HG03520 (cell line): ENCODE results near the gene GNB2.

Experiments
- ATAC-seq: cut with Tn5 transposase; IDR thresholded peaks from one replicate; pipeline ENCODE4 v1.9.1; 2021; ENCODE audit warnings: mild to moderate bottlenecking, moderate library complexity; ENCODE audit not compliant: unreplicated experiment

The GNB2 gene

GRCh38 chr7:100673302-100673941, at the start of gene GNB2:
GNB2 (plus strand) TSS chr7:100673740; CDS start chr7:100676266, 2,526 bp downstream.
- peak; percentile 46 for ATAC-seq

- no peak for ATAC-seq
These were observed 49.4 kb upstream of the GNB2 start for GRCh38 chr7:100623951-100624824.

GRCh38 chr7:100626055-100626454, 47.5 kb upstream of the GNB2 start:
- ATAC-seq: no peak

DNA sequence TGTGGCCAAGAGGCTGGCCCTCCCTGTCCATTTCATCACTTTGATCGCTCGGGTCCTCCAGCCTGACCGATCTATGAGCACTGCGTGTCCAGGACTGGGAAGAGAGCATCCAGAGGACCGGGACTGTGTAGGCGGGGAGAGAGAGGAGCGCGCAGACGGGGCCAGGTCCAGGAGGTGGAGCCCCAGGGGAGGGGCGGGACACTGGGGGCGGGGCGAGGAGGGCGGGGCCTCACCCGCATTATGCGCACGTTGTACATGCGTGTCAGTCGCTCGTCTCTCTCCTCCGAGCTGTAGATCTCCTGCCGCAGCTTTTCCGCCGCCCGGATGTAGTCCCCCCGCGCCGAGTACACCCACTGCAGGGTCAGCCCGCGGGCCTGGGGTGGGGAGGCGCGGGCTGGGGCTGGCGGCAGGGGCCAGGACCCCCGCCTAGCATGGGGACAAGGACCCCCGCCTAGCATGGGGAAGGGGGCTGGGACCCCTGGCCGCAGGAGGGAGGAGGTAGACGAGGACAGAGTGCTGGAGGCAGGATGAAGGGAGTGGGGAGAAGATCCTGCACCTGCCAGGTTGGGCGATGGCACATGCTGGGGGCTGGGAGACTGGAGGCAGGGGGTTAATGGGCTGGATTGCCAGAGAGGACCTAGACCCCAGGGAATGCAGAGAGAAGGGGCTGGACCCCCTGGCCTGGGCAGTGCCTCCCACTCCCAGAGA, 46.9 kb upstream of the GNB2 start:
- ATAC-seq: peak; percentile 44

- no peak for ATAC-seq
These were observed 46.3 kb upstream of the GNB2 start for GRCh38 chr7:100627238-100627549.

GRCh38 chr7:100629117-100629716, 44.3 kb upstream of the GNB2 start:
- no peak for ATAC-seq

DNA sequence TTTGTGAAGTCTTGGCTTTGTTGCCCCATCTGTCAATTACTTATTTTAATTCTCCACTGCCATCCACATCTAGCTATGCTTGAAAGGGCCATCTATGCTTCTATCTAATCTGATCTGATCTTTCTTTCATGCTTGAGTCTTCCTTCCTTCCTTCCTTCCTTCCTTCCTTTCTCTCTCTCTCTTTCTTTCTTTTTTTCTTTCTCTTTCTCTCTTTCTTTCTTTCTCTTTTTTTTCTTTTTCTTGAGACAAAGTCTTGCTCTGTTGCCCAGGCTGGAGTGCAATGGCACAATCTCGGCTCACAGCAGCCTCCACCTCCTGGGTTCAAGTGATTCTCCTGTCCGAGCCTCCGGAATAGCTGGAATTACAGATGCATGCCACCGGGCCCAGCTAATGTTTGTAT, 43.5 kb upstream of the GNB2 start:
- no peak for ATAC-seq

- no peak for ATAC-seq
These were observed 40.4 kb upstream of the GNB2 start for GRCh38 chr7:100632951-100633717.

DNA sequence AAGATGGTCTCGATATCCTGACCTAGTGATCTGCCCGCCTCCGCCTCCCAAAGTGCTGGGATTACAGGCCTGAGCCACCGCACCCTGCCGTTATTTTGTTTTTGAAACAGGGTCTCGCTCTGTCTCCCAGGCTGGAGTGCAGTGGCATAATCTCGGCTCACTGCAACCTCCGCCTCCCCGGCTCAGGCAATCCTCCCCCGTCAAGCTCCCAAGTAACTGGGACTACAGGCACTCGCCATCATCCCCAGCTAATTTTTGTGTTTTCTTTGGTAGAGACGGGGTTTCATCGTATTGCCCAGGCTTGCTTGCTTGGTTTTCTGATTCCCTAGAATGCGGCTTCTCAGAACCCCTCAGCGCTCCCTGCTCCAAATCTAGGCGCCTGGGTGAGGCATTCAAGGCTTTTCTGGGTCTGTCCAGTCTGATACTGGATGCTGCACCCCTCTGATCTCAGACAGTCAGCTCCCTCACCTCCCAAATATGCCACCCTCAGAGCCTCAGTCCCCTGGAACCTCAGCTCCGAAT, 33.5 kb upstream of the GNB2 start:
- ATAC-seq: no peak

- ATAC-seq: no peak
These were observed 32.8 kb upstream of the GNB2 start for GRCh38 chr7:100640517-100641440.

DNA sequence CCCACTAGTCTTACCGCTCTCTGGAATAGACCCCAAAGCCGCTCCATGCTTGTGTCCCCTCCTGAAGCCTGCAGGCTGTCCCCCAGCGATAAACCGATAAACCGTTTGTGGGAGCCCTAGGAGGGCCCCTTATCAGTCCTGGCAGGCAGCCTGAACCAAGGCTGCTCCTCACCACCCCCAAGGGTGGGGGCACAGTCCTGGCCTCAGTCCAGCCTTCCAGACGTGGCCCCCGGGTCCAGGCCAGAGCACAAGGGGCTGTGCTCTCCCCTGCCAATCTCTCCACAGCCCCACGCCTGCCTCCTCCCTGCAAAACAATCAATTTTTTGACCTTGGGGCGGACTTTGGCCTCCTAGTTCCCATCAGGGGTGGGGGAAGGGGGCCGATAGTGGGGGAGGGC, 32.1 kb upstream of the GNB2 start, which contains the start of gene TFR2:
Gene TFR2, minus strand, starts transcription at position 90 of the 397 bp plus-strand sequence. Its CDS starts 43 bp downstream, at position 47.
- no peak for ATAC-seq

DNA sequence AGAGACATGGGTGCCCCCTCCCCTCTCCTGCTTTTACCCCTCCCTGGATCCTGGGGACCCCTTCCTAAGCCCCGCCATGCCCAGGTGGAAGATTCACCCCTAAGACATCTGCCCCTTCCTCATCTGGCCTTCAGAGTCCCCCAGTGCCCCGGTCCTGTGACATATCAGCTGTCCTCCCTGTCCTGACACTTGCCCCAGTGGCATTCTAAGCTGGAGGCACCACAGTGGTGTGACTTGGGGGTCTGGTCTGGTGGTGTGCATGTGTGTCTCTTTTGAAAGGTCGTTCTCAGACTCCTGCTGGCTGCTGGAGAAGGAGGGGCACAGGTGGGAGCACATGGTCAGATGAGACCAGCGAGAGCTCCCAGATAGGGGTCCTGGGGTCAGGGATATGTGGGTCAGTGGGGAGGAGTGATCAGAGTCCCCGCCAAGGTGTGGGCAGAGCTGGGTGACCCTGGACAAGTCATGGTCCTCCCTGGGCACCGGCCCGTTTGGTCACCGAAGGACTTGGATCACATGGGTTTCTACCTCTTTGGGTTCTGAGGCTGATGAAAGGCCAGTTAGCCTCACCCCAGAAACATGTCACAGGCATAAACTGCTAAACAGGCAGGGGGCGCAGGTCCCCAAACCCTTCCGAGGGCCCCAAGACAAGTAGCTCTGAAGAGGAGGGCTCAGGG, 31.5 kb upstream of the GNB2 start:
- no peak for ATAC-seq

- ATAC-seq: no peak
These were observed 31.0 kb upstream of the GNB2 start for GRCh38 chr7:100642534-100642907.

GRCh38 chr7:100649826-100650565, 23.5 kb upstream of the GNB2 start:
- ATAC-seq: no peak

DNA sequence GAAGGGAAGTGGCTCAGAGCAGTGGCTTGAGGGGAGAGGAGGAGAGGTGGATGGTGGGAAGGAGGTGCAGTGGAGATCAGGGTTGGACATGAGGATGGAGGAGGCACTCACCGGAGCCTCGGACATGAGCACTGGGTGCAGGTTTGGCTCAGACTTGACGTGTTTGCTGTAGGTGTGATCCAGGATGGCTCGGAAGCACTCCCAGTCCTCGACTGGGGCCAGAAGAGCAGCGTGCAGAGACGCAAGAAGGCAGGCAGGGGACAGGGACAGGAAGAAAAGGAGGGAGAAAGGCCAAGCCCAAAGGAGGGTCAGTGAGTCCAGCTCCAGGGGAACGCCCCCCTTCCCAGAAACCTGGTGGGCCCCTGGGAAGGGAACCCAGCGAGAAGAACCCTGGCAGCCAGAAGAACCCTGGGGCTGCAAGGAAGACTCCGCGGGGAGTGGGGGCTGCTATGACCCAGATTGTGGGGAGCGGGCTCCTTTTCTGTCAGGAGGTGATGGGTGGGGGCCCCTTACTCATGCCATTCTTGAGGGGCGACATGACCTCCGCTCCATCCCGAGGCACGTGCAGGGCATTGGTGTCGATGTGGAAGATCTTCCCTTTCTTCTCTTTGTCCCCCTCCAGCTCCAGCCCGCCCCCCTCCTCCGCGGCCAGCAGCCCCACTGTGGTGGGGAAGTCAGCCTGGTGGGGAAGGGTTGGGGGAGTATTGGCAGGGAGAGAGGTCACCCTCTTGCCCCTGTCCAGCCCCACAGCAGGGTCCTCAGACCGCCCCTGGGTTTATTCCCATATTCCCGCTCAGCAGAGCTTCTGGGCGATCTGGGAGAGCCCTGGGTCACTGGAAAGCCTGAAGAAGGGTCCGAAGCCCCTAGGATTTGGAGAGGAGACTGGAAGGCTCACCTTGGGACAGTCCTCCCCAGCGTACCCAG, 18.4 kb upstream of the GNB2 start:
- ATAC-seq: no peak

DNA sequence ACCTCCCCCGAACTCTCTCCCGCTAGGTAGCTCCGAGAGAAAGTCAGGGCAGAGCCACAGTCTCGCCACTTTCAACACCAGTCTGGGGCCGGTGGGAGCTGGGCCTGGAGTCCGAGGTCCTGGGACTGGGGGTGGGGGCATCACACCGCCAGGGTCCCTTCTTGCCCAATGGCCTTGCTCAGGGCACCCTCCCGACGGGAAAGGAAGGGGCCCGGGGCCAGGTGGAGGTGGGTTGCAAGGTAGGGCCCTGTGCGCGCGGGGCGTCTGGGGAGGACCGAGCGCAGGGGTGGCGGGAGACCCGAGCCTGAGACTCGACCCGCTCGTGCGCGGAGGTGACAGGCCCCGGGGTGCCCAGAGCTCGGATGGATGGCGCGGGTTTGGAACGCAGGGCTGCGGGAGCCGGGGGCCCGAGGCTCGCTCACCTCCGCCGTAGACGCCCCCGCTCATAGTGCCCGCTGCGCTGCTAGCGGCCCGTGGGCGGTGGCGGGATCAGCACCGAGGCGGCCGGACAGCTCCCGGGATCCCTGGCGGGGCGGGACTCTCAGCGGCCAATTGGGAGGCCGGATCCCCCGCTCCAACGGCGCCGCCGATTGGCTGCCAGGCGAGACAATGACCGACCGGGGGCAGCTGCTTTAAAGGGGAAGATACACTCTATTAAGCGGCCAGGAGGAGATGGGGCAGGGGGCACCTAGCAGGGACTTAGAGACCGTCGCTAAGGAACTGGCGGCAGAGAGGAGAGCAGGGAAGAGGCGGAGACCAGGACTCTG, 17.4 kb upstream of the GNB2 start, which contains the start of gene ACTL6B:
Gene ACTL6B, minus strand, starts transcription at position 541 of the 767 bp plus-strand sequence. Its CDS starts 94 bp downstream, at position 447.
- no peak for ATAC-seq
